Ovary (tissue), 9 donors: ENCODE measurements around the gene KRT4. TPM values are rescaled to one million over a fixed set of nuclear protein-coding genes. Genes with fewer than 3 reads are reported as not detected.

Experiments
- DNase-seq, 5 donors: peaks; one replicate each; pipeline ENCODE4 v3.0.0-alpha.2; 2019 to 2020
- H3K27ac ChIP-seq, 2 donors: fragments of 200-600 bp; one replicate each; pipeline versions ENCODE4 v1.5.1 to v1.8.0; 2019 to 2022
- H3K27me3 ChIP-seq: fragments of 200-600 bp; one replicate; pipeline ENCODE4 v1.8.0; 2022
- H3K36me3 ChIP-seq: fragments of 200-600 bp; sonication (generic); one replicate; pipeline ENCODE4 v1.5.1; 2019
- H3K4me1 ChIP-seq: one replicate; pipeline ENCODE4 v1.8.1; 2013; ENCODE audit warnings: mild to moderate bottlenecking, moderate library complexity; ENCODE audit not compliant: insufficient read depth
- H3K4me3 ChIP-seq: fragments of 200-600 bp; sonication (generic); one replicate; pipeline ENCODE4 v1.5.1; 2017
- H3K9me3 ChIP-seq, 2 donors: fragments of 200-600 bp in 1 of 2; sonication (generic) in 1 of 2; one replicate each; pipeline versions ENCODE4 v1.5.1 to v1.8.1; 2013 to 2019; ENCODE audit warnings: mild to moderate bottlenecking in 1 of 2, moderate library complexity in 1 of 2
- CTCF ChIP-seq, 3 donors: fragments of 450-650 bp in 2 of 3; fragments of 200-600 bp in 1 of 3; IDR thresholded peaks; one replicate each; pipeline versions ENCODE4 v1.5.1 to v1.8.0; 2016 to 2022; ENCODE audit warnings: antibody characterized with exemption in 3 of 3, mild to moderate bottlenecking in 1 of 3
- EP300 ChIP-seq: sonication (generic); formaldehyde crosslinking; IDR thresholded peaks from one replicate; pipeline ENCODE4 v1.6.1; 2017; ENCODE audit warnings: antibody characterized with exemption
- POLR2A ChIP-seq: fragments of 450-650 bp; IDR thresholded peaks from one replicate; pipeline ENCODE4 v1.6.1; 2017; ENCODE audit warnings: antibody characterized with exemption, mild to moderate bottlenecking, moderate library complexity
- WGBS, 3 donors: extraction: QIAGEN DNeasy Blood & Tissue Kit in 1 of 3; methylation state at CpG; one replicate each; pipeline versions ENCODE4 v1.1.5 to v1.1.7; 2013 to 2017; 5-methylcytosine and 5-hydroxymethylcytosine counted together
- intact Hi-C, 4 donors: fragments of 100-400 bp; cut with DNase I; formaldehyde crosslinking; loops; one replicate each; pipeline versions ENCODE4 v1.11.0 to v1.15.1; 2022 to 2023
- polyA plus RNA-seq, 2 donors: library from polyadenylated mRNA; stranded (reverse); fragments of 200-250 nt in 1 of 2; fragments of 350-450 nt in 1 of 2; fragmentation: Illumina TruSeq in 1 of 2; extraction: RNeasy Lipid Tissue Mini Kit (QIAGEN cat#74804) in 1 of 2; gene quantifications; one replicate each; pipeline ENCODE4 v1.2.3, GENCODE V29; 2013 to 2014
- total RNA-seq, 7 donors: library from RNA; depleted of rRNA in 2 of 7; stranded (reverse); fragments of >200 nt in 2 of 7; fragmentation: NEBNext Ultra II Directional in 3 of 7; extraction: Animal tissue kit (Norgen Biotek cat#: 25700) in 3 of 7; gene quantifications; one replicate each; pipeline versions ENCODE4 v1.1.0 to v1.2.4, GENCODE V29; 2016 to 2023
- donor health status: DM: no; HTN: no; CAD: no; lungs with moderate emphysema.
- donor health status: DM: no; HTN: no; CAD: no.
- donor health status: Bipolar disorder and iron deficiency.
- donor health status: DM: yes; HTN: yes; CAD: no.
- donor health status: DM: no; HTN: no; CAD: no.
- donor health status: DM: yes; HTN: yes; CAD: no.

Gene KRT4
- total and polyA plus RNA-seq, 9 donors: 0.17 to 0.34 TPM; not detected in 7

GRCh38 chr12:52799505-52800211 is 14.3 kb downstream of the KRT4 start:
- 58 to 73% (median 69%) methylated on average over 5 of the region's 5 CpGs for WGBS, 3 donors

GRCh38 chr12:52798671-52799504 is 15.0 kb downstream of the KRT4 start:
- TF ChIP-seq CTCF (IDR thresholded peaks at IDR 0.05) (no peak), EP300 (no peak), POLR2A (no peak)
- whole genome bisulfite sequencing, 3 donors: 59 to 69% (median 63%) methylated on average over 7 of the region's 7 CpGs
- no peaks in the 10 kb centered on the region for H3K4me1 ChIP-seq
- H3K36me3 ChIP-seq: no peaks in the 10 kb centered on the region
- no peak overlapping the region for H3K4me3 ChIP-seq
- H3K27ac ChIP-seq: no peak overlapping the region
- intact Hi-C loops: no loop called here
- H3K9me3 ChIP-seq: no peaks in the 10 kb centered on the region
- no peaks in the 10 kb centered on the region for H3K27me3 ChIP-seq
- no peak for DNase-seq

More at GRCh38 chr12:52799505-52800211, 14.3 kb downstream of the KRT4 start:
- TF ChIP-seq EP300: no peak
- no peak for TF ChIP-seq CTCF (IDR thresholded peaks at IDR 0.05)
- no peak for TF ChIP-seq POLR2A
- no peak overlapping the region for H3K4me3 ChIP-seq
- no peaks in the 10 kb centered on the region for H3K9me3 ChIP-seq
- intact Hi-C loops: no loop called here
- no peaks in the 10 kb centered on the region for H3K4me1 ChIP-seq
- H3K36me3 ChIP-seq: no peaks in the 10 kb centered on the region
- no peak overlapping the region for H3K27ac ChIP-seq
- H3K27me3 ChIP-seq: no peaks in the 10 kb centered on the region
- no peak for DNase-seq

GRCh38 chr12:52798003-52798670 is 15.8 kb downstream of the KRT4 start:
- no peak overlapping the region for H3K27ac ChIP-seq
- no peaks in the 10 kb centered on the region for H3K27me3 ChIP-seq
- no peak for DNase-seq
- no peaks in the 10 kb centered on the region for H3K4me1 ChIP-seq
- 81 to 84% (median 83%) methylated on average over 4 of the region's 4 CpGs for WGBS, 3 donors
- no peak overlapping the region for H3K4me3 ChIP-seq
- TF ChIP-seq CTCF (IDR thresholded peaks at IDR 0.05): no peak
- no peak for TF ChIP-seq POLR2A
- TF ChIP-seq EP300: no peak
- H3K36me3 ChIP-seq: no peaks in the 10 kb centered on the region
- H3K9me3 ChIP-seq: no peaks in the 10 kb centered on the region
- intact Hi-C loops: no loop called here

- Histone ChIP-seq H3K27me3 (no peaks in the 10 kb centered on the region), H3K9me3 (no peaks in the 10 kb centered on the region), H3K4me1 (no peaks in the 10 kb centered on the region), H3K27ac (no peak overlapping the region), H3K36me3 (no peaks in the 10 kb centered on the region), H3K4me3 (no peak overlapping the region)
- TF ChIP-seq CTCF (IDR thresholded peaks at IDR 0.05) (no peak), EP300 (no peak), POLR2A (no peak)
- no peak for DNase-seq
- intact Hi-C loops: no loop called here
Observed at GRCh38 chr12:52797529-52797894, 16.4 kb downstream of the KRT4 start.
